T-helper 9 cell (primary cell): ENCODE data around the gene STX17.
"Not testable (repeated sequence)": the region's sequence is repeated elsewhere in the genome, so short reads cannot be mapped to it uniquely, and the experiment has no call there.

Experiments
- DNase-seq: peaks from one replicate; pipeline ENCODE4 v3.0.0-alpha.2; 2020
- total RNA-seq, 2 donors: gene quantifications; one replicate each; lab custom pipeline; 2026; lab: John Stamatoyannopoulos, UW

The STX17 gene
- total RNA-seq: 56.4 to 57.9 reads per million in 2 donors

DNA sequence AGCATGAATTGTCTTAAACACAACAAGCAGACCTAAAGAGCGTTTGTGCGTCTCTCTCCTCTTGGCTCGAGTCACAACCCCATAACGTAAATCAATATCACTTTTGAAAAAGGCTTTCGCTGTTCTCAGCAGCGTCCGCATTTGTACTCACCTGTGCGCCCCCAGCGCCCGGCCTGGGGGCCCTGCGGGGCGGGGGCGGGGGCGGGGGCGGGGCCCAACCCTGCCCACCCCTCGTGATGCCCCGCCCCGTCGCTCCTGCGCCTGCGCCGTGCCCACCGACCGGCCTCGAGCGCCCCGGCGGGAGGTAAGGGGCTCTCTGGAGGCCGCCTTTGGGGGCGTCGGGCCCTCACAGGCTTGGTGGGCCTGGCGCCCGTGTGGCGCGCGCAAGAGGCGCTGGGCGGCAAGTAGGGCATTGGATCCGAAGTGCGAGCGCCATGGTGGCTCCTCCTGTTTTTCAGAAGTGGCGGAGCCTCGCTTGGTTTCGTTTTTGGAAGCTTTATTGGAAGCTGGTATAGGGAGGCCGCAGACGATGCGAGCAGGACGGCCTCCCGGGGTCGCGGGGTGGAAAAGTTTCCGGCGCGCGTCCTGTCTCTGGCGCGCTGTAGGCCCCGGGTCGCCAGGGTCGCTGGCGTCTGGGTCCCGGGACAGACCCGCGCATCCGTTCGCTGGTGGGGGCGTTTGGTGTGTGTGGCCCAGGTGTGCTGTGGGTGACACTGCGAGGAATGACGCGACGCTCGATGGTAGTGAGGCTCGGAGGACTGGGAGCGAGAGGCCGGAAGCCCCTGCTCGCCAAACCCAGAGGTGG is at the start of gene STX17:
TSS of gene STX17 (plus strand) at position 252 of the 805 bp plus-strand sequence. CDS start 8,586 bp downstream, outside the sequence.
- DNase-seq: peak; percentile 81

GRCh38 chr9:99857576-99857975 is 48.9 kb upstream of the STX17 start:
- not testable (repeated sequence) for DNase-seq

DNA sequence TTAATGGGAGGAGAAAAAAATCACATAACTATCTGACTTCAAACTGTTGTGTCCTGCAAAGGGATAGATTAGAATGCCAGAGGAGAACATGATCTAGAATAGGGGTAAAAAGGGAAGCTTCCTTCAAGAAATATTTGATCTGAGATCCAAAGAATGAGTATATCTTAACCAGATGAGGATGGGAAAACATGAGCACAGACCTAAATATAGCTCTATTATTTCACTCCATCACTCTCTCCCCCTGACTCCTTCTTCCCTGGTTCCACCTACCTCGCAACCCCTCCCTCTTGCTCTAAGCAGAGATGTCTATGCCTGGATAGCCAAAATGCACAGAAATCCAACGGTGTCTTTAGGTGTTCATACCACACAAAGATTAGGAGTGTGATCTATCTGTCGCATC is 48.4 kb upstream of the STX17 start:
- DNase-seq: no peak

DNA sequence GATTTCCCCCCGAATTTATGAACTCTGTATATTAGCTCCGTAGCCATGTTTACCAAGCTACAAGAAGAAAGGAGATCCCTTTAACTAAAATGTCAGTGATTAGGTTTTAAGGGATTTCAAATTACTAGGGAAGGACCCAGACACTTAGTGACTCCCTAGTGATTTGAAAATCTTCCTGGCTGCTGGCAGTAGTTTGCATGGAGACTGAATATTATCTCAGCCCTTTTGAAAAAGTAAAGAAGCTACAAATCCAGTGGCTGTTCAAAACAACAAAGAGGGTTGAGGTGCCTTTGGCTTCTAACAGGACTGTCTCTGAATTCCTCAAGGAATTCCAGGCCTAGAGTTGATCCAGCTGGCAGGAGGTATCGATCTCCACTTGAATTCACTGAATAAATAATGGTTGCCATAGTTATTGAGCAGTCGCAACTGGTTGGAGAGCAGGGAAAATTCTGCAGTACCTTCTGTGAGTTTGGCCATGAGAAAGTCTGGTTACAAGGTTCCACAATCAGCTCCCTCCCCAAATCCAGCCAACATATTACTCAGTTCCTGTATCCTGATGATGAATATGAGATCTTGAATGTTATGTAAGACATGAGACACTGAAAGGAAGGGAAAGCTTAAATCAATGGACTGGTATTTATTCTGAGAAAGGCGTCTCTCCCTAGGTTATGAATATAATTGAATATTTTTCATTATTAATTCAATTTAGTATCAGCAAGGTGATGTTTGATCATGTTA is 47.0 kb upstream of the STX17 start:
- no peak for DNase-seq

DNA sequence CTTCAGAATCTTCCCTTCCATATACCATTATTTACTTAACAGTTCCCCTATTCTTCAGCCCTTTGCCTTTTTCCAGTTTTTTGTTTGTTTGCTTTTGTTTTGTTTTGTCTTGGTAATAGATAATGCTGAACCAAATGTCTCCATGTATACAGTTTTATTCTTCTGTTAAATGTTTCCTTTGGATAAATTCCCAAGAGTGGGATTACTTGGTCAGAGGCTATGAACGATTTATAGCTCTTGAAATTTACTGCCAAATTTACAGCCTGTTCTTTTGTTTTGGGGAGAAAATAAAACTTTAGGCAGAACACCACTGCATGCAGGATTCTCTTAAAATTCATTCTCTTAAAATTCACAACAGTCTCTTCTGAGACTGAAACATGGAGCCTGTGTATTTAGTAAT is 46.2 kb upstream of the STX17 start:
- no peak for DNase-seq

GRCh38 chr9:99863955-99864354 is 42.5 kb upstream of the STX17 start:
- no peak for DNase-seq

DNA sequence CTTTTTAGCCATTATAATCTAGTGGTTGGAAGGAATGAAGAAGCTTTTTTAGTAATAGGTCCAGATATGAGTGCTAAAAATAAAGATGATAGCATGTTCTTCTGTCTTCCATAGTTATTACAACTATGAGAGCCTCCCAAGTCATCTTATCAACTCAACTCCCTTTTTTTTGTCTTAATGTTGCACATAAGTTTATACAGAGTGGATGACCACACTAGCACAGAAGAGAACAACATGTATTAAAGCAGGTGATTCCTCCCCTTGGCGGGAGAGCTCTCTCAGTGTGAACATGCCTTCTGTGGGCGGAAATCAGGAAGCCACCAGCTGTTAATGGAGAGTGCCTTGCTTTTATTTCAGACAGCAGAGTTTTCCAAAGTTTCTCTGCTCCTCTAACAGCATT is 40.1 kb upstream of the STX17 start:
- no peak for DNase-seq

DNA sequence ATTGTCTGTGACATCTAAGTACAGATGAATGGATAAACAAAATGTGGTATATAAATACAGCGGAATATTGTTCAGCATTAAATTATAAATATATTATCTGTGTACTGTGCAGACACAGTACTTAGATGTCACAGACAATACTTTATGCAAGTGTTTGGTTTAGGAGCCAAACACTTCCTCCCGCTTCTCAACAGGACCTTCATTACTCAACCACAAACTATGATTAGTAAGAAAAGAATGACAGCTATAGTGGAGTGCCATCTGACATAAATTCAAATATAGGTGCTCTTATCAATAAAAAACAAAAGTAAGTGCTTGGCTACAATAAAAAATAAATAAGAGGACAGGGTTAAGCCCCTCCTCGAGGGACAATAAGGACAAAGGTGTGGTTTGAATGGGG is 38.9 kb upstream of the STX17 start:
- no peak for DNase-seq

GRCh38 chr9:99867968-99868367 is 38.5 kb upstream of the STX17 start:
- no peak for DNase-seq

DNA sequence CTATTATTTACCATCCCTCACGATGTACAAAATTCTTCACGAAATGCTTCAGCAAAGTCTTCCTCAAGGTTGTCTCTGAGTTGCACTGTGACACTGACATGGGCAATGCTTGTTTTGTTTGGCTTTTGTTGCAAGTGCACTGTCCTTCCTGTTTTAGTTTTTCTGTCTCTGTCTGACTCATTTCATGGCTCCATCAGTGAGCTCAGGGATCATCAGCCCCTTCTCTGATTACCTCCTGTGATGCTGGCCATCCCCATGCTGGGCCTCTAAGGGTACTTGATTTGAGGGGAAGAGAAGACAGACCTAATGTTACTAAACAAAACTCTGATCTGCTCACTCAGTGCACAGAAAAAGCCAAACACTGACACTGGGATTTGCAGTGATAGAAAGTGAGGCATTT is 37.6 kb upstream of the STX17 start:
- no peak for DNase-seq

- no peak for DNase-seq
Measured at GRCh38 chr9:99870126-99870525, 36.3 kb upstream of the STX17 start.

DNA sequence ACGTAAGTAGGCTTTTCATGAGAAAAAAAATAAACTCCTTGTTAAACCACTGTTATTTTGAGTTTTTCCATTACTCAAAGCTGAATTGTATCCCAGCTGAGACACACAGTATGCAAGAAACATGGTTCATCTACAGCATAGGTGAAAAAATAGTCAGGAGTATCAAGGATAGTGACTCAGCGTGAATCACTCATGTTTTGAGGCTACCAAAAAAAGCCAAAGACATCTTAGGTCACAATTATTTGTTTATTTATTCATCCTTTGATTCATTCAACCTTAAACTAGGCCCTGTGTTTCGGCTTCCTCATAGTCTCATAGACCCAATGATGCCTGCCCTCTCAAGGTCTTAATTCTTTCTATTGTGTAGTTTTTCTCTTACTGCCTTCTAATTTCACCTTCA is 32.9 kb upstream of the STX17 start:
- DNase-seq: no peak

DNA sequence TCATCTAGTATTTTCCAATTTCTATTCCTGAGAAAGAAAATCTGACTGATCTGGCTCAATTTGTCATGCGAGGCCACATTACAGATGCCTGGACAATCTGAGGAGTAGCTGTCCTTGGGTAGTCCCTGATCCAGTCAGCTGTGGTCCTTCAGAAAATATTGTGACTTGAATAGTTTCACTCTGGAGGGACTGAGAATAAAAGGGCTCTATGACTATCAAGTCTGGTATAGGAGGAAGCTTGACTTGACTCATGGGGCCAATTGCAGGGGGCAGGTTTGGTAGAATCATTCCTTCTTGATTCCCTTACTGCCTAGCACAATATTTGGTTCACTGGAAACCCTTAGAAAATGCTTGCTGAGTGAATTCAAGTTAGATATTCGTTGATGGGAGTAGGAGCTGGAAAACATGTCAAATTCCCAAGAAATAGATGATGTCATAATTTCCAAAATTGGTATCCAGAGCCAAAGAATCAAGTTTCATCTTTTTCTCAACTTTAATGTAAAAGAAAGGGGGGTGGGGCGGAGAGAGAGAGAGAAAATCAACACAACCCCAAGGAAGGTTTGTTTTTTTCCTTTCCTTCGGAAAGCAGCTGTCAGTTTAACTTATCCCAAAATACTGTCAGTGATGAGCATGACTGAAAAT is 32.4 kb upstream of the STX17 start:
- no peak for DNase-seq

DNA sequence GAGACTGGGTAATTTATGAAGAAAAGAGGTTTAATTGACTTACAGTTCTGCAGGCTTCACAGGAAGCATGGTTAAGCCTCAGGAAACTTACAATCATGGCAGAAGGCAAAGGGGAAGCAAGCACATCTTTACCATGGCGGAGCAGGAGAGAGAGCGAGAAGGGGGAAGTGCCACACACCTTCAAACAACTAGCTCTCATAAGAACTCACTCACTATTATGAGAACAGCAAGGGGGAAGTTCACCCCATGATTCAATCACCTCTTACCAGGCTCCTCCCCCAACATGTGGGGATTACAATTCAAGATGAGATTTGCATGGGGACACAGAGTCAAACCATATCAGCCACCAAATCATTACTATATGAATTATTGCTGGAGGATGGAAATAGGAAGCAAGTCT is 30.3 kb upstream of the STX17 start:
- no peak for DNase-seq

- DNase-seq: no peak
Measured at GRCh38 chr9:99878651-99879050, 27.8 kb upstream of the STX17 start.

- no peak for DNase-seq
Measured at GRCh38 chr9:99881769-99882168, 24.7 kb upstream of the STX17 start.

DNA sequence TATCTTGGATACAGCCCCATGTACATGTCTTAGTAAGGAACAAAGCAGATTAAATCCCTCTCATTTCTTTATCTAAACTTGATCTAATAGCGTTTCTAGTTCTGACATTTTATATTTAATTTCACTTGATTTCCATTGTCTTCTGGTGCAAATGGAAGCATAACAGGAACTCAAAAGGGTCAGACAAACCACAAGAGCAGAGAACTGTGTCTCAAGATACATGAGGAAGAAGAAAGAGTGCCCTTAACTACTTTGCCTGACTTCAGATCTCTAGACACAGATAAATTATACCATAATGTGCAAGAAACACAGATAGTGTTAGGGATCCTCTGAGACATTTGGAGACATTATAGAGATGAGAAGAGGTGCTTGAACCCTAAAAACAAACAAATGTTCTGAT is 20.7 kb upstream of the STX17 start:
- DNase-seq: no peak

DNA sequence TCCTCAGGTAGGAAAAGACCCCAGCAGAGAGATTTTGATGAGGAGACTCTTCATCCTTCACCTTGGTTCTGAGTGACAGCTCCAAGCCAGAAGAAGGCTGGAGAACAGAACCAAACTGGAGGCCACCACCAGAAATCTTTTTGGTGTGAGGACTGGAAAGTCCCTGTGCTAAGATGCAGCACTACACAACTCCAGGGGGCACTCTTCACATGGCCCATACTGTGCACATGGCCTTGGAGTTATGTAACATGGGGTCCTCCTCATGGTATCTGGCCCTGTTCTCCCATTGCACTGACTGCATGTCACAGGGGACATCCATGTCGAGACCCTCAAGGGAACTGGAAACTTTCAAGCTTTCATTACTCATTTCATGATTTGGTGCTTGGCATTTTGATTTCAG is 17.3 kb upstream of the STX17 start:
- DNase-seq: no peak

GRCh38 chr9:99894826-99895225 is 11.6 kb upstream of the STX17 start:
- DNase-seq: no peak

- DNase-seq: no peak
Measured at GRCh38 chr9:99895510-99895909, 10.9 kb upstream of the STX17 start.

DNA sequence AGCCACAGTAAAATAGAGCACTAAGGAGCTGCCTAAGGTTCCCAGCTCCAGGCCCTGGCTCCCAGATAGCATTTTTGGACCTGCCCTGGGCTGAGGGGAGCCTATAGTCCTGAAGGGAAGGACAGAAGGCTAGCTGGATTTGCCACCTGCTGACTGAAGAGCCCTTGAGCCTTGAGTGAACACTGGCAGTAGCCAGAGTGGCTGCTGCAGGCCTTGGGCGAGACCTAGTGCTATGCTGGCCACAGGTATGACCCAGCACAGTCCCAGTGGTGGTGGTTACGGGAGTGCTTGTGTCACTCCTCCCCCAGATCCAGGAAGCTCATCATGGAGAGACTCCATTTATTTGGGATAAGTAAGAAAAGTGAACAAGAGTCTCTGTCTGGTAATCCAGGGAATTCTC is 10.3 kb upstream of the STX17 start:
- no peak for DNase-seq

DNA sequence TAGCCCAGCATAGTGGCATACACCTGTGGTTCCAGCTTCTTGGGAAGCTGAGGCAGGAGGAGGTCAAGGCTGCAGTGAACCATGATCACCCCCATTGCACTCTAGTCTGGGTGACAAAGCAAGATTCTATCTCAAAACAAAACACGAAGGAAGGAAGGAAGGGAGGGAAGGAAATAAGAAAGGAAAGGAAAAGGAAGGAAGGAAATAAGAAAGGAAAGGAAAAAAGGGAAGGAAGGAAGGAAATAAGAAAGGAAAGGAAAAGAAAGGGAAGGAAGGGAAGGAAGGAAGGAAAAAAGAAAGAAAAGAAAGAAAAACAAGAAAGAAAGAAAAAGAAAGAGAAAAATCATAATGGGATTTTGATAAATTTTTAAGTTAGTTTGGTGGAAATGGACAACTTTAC is 3.1 kb upstream of the STX17 start:
- DNase-seq: no peak

- no peak for DNase-seq
Measured at GRCh38 chr9:99905833-99906402, 536 bp upstream of the STX17 start.

GRCh38 chr9:99907208-99907532 is 716 bp downstream of the STX17 start:
- no peak for DNase-seq
